GM21576 (cell line): ENCODE measurements around the gene TUBB4B.

Source experiments
- ATAC-seq: cut with Tn5 transposase; IDR thresholded peaks from one replicate; pipeline ENCODE4 v1.9.1; 2021; ENCODE audit warnings: mild to moderate bottlenecking, moderate library complexity; ENCODE audit not compliant: unreplicated experiment

TUBB4B gene

GRCh38 chr9:137240841-137241489, at the start of gene TUBB4B:
Gene TUBB4B, plus strand, starts transcription at chr9:137241287. Its CDS starts 74 bp downstream, at chr9:137241361.
- peak; percentile 76 for ATAC-seq

- ATAC-seq, result no peak
Observed at GRCh38 chr9:137191691-137192447, 49.2 kb upstream of the TUBB4B start.

- ATAC-seq, result no peak
Observed at GRCh38 chr9:137192448-137192780, 48.7 kb upstream of the TUBB4B start.

DNA sequence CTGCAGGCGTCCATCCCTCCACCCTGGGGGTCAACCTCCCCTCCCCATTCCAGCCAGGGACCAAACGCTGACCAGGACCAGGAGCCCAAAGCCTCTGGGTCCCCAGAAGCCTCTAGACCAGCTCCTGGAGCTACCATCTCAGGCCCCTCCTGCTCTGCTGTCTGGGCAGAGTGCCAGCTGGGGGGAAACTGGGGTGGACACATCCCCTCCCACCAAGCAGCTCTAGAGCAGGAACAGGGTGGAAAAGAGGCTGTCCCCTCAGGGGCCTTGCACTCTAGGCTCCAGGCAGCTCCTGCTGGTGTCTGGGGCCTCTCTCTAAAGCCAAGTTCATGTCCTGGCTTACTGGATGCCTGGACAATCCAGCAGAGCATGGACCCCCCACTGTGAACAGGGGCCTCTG, 48.2 kb upstream of the TUBB4B start:
- ATAC-seq, result no peak

DNA sequence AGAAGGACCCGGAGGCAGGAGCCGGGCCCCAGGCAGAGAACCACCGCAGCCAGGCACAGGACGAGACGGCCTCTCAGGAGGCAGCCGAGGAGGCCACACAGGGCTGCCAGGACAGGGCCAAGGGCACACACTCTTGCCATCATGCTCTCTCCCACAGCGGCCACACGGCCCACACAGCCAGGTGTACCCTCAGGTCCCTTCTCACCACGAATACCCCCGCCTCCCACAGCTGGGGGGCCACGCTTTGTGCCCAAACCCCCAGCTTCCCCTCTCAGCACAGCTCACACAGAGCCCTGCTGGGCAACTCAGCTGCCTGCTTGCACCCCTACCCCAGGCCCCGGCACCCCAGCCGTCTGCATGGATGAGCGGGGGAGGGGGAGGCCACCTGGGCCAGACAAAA, 47.3 kb upstream of the TUBB4B start:
- ATAC-seq, result no peak

- no peak for ATAC-seq
Observed at GRCh38 chr9:137194388-137194787, 46.7 kb upstream of the TUBB4B start.

GRCh38 chr9:137194909-137195308, 46.2 kb upstream of the TUBB4B start:
- no peak for ATAC-seq

GRCh38 chr9:137195525-137196220, 45.4 kb upstream of the TUBB4B start:
- no peak for ATAC-seq

- ATAC-seq, result no peak
Observed at GRCh38 chr9:137198051-137198901, 42.8 kb upstream of the TUBB4B start.

GRCh38 chr9:137198902-137199283, 42.2 kb upstream of the TUBB4B start:
- no peak for ATAC-seq

DNA sequence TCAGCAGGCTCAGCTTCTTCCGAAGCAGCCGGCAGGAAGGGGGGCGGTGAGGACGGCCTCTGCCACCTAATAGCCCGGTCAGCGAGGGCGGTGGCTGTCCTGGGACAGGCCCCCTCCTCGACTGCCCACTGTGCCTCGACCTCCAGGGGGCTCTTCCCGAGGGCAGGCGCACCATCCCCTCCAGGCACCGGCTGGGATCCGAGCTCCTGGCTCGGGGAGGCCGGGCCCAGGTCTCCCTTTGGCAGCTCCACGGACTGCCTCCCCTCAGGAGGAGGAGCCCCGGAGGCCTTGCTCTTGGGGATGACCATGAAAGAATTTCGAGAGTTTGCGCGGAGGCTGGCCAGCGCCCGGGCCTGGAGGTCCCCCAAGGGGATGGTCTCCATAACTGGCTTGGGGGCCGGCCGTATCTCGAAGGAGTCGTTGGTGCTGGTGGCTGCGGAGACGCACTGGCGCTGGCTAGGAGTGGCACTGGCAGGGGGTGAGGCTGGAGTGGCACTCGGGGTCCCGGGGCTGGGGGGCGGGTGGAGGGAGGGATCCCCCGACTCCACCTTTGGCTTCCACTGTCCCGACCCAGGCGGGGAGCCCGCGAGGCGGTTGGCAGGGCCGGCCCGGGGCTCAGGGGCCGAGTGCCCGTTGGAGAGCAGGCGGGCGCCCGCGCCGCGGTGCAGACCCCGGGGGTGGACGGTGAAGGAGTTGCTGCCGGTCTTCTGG, 41.5 kb upstream of the TUBB4B start:
- ATAC-seq, result no peak

- ATAC-seq, result peak; percentile 91
Observed at GRCh38 chr9:137200311-137201204, 40.5 kb upstream of the TUBB4B start, which contains the start of gene TPRN. Gene TPRN, minus strand, starts transcription at chr9:137200741. Its CDS starts 30 bp downstream, at chr9:137200711.

GRCh38 chr9:137201205-137201868, 39.8 kb upstream of the TUBB4B start:
- no peak for ATAC-seq

GRCh38 chr9:137202966-137203365, 38.1 kb upstream of the TUBB4B start:
- no peak for ATAC-seq

DNA sequence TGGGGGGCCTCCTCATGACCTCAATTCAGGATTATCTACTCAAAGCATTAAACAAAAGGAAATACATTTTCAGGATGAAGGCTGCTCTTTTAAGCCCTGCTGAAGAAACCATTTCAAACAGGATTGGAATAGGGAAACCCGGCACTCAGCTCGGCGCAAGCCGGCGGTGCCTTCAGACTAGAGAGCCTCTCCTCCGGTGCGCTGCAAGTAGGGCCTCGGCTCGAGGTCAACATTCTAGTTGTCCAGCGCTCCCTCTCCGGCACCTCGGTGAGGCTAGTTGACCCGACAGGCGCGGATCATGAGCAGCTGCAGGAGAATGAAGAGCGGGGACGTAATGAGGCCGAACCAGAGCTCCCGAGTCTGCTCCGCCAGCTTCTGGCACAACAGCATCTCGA, 36.4 kb upstream of the TUBB4B start:
- ATAC-seq, result no peak

DNA sequence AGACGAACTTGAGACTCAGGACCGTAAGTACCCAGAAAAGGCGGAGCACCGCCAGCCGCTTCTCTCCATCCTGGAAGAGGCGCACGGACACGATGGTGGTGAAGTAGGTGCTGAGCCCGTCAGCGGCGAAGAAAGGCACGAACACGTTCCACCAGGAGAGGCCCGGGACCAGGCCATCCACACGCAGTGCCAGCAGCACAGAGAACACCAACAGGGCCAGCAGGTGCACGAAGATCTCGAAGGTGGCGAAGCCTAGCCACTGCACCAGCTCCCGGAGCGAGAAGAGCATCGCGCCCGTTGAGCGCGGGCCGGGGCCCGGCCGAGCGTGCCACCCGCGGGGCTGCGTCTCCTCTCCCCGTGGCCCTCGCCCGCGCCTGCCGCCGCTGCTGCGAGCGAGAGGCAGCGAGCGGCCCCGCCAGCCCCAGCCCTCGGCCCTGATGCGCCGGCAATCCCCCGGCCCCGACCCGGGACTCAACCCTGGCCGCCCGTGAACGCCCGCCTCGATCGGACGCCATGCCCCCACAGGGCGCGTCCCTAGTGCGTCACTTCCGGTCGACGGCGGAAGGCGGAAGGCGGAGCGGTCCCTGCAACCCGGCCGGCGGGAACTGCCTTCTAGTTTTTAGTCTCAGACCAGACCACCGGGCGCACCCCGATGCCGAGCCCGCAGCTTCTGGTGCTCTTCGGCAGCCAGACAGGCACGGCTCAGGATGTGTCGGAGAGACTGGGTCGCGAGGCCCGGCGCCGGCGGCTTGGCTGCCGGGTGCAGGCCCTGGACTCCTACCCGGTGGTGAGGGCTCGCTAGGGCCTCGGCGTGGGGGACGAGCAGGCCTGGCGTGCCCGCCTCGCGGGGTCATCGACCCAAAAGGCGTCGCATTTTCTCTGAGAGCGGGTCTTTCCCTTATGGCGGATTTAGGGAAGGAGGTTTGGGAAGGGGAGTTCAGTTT, 35.7 kb upstream of the TUBB4B start, which contains the start of the genes NDOR1 and TMEM203:
Gene NDOR1 (plus strand): TSS at position 575 of the 944 bp plus-strand sequence. CDS start 78 bp downstream, at position 653.
Gene TMEM203 (minus strand): TSS at position 523 of the 944 bp plus-strand sequence. CDS start 234 bp downstream, at position 289.
- ATAC-seq, result peak; percentile 45

- no peak for ATAC-seq
Observed at GRCh38 chr9:137206602-137207001, 34.5 kb upstream of the TUBB4B start.
